HCT116 (cell line): ENCODE data around the gene GATAD2B.

Experiments used
- CTCF ChIP-seq, 3 experiments: fragments of 200-600 bp in 1 of 3; sonication (generic) in 1 of 3; IDR thresholded peaks in 2 of 3; conservative IDR thresholded peaks in 1 of 3; 2 replicates each; pipeline ENCODE4 v1.5.1; 2012 to 2017; ENCODE audit warnings: low read depth in 2 of 3, low read length in 2 of 3, antibody characterized with exemption in 1 of 3, borderline replicate concordance in 1 of 3, control low read depth in 1 of 3, mild to moderate bottlenecking in 1 of 3, mixed read lengths in 1 of 3, mixed run types in 1 of 3, moderate library complexity in 1 of 3; ENCODE audit not compliant: insufficient read depth in 1 of 3
- ELF1 ChIP-seq: IDR thresholded peaks from 2 replicates; pipeline ENCODE4 v1.6.1; 2012; ENCODE audit warnings: low read depth, borderline replicate concordance
- JUND ChIP-seq: IDR thresholded peaks from 2 replicates; pipeline ENCODE4 v1.6.1; 2012
- POLR2A ChIP-seq: IDR thresholded peaks from 2 replicates; pipeline ENCODE4 v1.7.0; 2011; ENCODE audit warnings: borderline replicate concordance; ENCODE audit not compliant: insufficient read depth, insufficient read length; ENCODE audit errors: extremely low read depth
- POLR2AphosphoS5 ChIP-seq: IDR thresholded peaks from 2 replicates; pipeline ENCODE4 v1.6.1; 2011; ENCODE audit warnings: mild to moderate bottlenecking, low read depth, low read length, moderate library complexity
- REST ChIP-seq: IDR thresholded peaks from 2 replicates; pipeline ENCODE4 v1.6.1; 2012; ENCODE audit warnings: low read depth
- SRF ChIP-seq: IDR thresholded peaks from 2 replicates; pipeline ENCODE4 v1.6.1; 2012; ENCODE audit warnings: low read depth
- ZBTB33 ChIP-seq: IDR thresholded peaks from 2 replicates; pipeline ENCODE4 v1.6.1; 2011; ENCODE audit warnings: mild to moderate bottlenecking, low read length, moderate library complexity; ENCODE audit not compliant: insufficient replicate concordance; ENCODE audit errors: extremely low read depth

GRCh38 chr1:153842006-153842471 lies 80.7 kb downstream of the GATAD2B start:
- TF ChIP-seq CTCF (IDR thresholded peaks at IDR 0.05 in 2 of 3, conservative IDR thresholded peaks at IDR 0.05 in 1 of 3; ENCODE audit: borderline replicate concordance in 1 of 3, insufficient read depth in 1 of 3, low read depth in 2 of 3, low read length in 2 of 3) (no peak), POLR2A (no peak), ZBTB33 (no peak), REST (no peak), ELF1 (no peak), SRF (no peak), POLR2AphosphoS5 (no peak), JUND (no peak)
